ENCODE measurements around the gene CALR. TPM values are rescaled to one million over a fixed set of nuclear protein-coding genes. Genes with fewer than 3 reads are reported as not detected.

Gene CALR
- total RNA-seq, 1 experiment from 2014 or later: 992 TPM

DNA sequence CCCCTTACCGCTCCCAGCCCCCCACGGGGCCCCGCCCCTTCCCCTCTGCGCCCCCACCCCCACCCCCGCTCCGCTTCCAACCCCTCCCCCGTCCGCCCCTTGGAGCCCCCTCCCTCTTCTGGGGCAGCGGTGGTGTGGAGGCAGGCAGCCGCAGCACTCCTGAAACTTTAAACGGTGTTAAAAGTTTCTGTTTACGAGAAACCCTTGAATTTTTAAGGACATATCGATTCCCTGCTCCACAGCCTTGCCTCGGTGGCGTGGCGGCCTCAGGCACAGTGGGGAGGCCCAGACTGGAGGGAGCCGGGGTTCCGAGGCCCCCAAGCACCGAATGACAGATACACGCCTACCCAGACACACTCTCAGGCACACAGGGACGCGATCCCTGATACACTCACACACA lies 52.0 kb downstream of the CALR start:
- in situ Hi-C loops (cut with HindIII; ENCODE audit: low pct_unique_long_range_greater_than_20kb, low sequenced_read_pairs): no loop called here
- no peak for DNase-seq (ENCODE audit: low read depth)

DNA sequence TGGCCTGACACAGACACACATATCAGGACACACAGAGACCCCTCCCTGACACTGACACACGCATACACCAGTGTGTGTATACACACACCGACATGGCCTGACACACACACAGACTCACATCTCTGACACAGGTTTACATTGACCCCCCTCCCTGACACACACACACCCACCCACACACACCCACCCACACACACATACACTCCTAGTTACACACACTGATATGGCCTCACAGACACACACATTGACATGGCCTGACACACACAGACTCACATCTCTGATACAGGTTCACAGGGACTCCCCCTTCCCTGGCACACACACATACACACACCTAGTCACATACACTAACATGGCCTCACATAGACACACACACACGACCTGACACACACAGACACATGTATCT lies 52.4 kb downstream of the CALR start:
- in situ Hi-C loops (cut with HindIII; ENCODE audit: low pct_unique_long_range_greater_than_20kb, low sequenced_read_pairs): no loop called here
- DNase-seq (ENCODE audit: low read depth): no peak

DNA sequence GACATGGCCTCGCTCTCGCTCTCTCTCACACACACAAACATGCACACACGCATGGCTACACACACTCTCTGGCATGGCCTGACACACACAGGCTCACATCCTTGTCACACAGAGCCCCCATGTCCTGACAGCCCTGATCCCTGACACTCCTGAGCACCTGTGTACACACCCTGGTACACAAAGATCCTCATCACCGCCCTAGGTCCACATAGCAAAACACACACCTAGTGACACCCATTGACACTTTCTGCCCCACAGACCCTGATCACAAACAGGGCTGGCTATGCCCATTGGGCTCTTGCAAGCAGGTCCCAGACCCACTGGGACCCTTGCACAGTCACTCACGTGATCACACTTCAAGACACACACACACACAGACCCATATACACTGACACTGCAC lies 52.9 kb downstream of the CALR start:
- in situ Hi-C loops (cut with HindIII; ENCODE audit: low pct_unique_long_range_greater_than_20kb, low sequenced_read_pairs): no loop called here
- no peak for DNase-seq (ENCODE audit: low read depth)

DNA sequence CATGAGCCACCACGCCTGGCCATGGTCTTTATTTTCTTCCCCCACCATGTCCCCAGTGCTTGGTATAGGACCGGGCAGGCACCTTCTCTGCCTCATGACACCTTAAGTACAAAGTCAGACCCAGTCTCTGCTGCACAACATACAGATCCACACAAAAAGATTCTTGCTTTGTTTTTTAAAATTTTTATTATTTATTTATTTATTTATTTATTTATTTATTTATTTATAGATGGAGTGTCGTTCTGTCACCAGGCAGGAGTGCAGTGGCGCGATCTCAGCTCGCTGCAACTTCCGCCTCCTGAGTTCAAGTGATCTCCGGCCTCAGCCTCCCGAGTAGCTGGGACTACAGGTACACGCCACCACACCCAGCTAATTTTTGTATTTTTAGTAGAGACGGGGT lies 54.3 kb downstream of the CALR start:
- in situ Hi-C loops (cut with HindIII; ENCODE audit: low pct_unique_long_range_greater_than_20kb, low sequenced_read_pairs): no loop called here
- no peak for DNase-seq (ENCODE audit: low read depth)

DNA sequence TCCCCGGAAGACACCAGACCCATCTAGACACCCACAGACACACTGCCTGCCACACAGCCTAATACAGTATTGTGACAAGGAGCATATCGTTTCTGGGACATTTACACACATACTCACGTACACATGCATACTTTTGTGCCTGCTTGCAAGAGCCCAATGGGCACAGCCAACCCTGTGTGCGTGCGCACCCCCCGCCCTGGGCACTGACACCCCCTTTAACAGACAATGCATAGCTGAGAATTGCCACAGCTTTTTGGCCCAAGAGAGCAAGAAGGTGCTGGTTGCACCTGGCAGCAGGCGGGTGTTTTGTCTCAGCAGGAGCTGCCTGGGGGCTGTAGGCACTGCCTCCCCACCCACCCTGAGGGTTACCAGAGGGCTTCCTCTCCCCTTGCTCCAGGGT lies 55.2 kb downstream of the CALR start:
- in situ Hi-C loops (cut with HindIII; ENCODE audit: low pct_unique_long_range_greater_than_20kb, low sequenced_read_pairs): no loop called here

More for the DNA sequence above, 55.2 kb downstream of the CALR start:
- DNase-seq (ENCODE audit: low read depth): no peak

Other genes with a start within 250 kb of the CALR start
- 43.4 and 44.8 TPM in 2 replicates for gene FBXW9, start 242.0 kb upstream of the CALR start, total RNA-seq (2014; rRNA removed; shearing (Covaris generic); ENCODE audit: low replicate concordance)
- gene TNPO2, start 214.7 kb upstream of the CALR start, total RNA-seq (2014; rRNA removed; shearing (Covaris generic); ENCODE audit: low replicate concordance): 35.2 and 39.7 TPM in 2 replicates
- 607 and 626 TPM in 2 replicates for gene TRIR, start 203.9 kb upstream of the CALR start, total RNA-seq (2014; rRNA removed; shearing (Covaris generic); ENCODE audit: low replicate concordance)
- 210 and 211 TPM in 2 replicates for gene GET3, start 201.1 kb upstream of the CALR start, total RNA-seq (2014; rRNA removed; shearing (Covaris generic); ENCODE audit: low replicate concordance)
- not detected in 2 replicates for gene BEST2, start 186.8 kb upstream of the CALR start, total RNA-seq (2014; rRNA removed; shearing (Covaris generic); ENCODE audit: low replicate concordance)
- gene HOOK2, start 163.1 kb upstream of the CALR start, total RNA-seq (2014; rRNA removed; shearing (Covaris generic); ENCODE audit: low replicate concordance): 17.8 and 18.1 TPM in 2 replicates
- 63.3 and 74.5 TPM in 2 replicates for gene JUNB, start 147.1 kb upstream of the CALR start, total RNA-seq (2014; rRNA removed; shearing (Covaris generic); ENCODE audit: low replicate concordance)
- gene PRDX2, start 136.8 kb upstream of the CALR start, total RNA-seq (2014; rRNA removed; shearing (Covaris generic); ENCODE audit: low replicate concordance): not detected in 2 replicates
- not detected in 2 replicates for gene THSD8, start 136.5 kb upstream of the CALR start, total RNA-seq (2014; rRNA removed; shearing (Covaris generic); ENCODE audit: low replicate concordance)
- 94.5 and 126 TPM in 2 replicates for gene RNASEH2A, start 132.0 kb upstream of the CALR start, total RNA-seq (2014; rRNA removed; shearing (Covaris generic); ENCODE audit: low replicate concordance)
- gene RTBDN, start 104.0 kb upstream of the CALR start, total RNA-seq (2014; rRNA removed; shearing (Covaris generic); ENCODE audit: low replicate concordance): not detected in 2 replicates
- gene MAST1, start 100.1 kb upstream of the CALR start, total RNA-seq (2014; rRNA removed; shearing (Covaris generic); ENCODE audit: low replicate concordance): 1.8 and 20.8 TPM in 2 replicates
- gene DNASE2, start 57.2 kb upstream of the CALR start, total RNA-seq (2014; rRNA removed; shearing (Covaris generic); ENCODE audit: low replicate concordance): 68.6 and 83.9 TPM in 2 replicates
- gene KLF1, start 51.4 kb upstream of the CALR start, total RNA-seq (2014; rRNA removed; shearing (Covaris generic); ENCODE audit: low replicate concordance): 3.5 TPM in 1 of 2 replicates, not detected in the other
- gene GCDH, start 47.4 kb upstream of the CALR start, total RNA-seq (2014; rRNA removed; shearing (Covaris generic); ENCODE audit: low replicate concordance): 38.0 and 66.1 TPM in 2 replicates
- 4.0 TPM in 2 replicates for gene SYCE2, start 19.3 kb upstream of the CALR start, total RNA-seq (2014; rRNA removed; shearing (Covaris generic); ENCODE audit: low replicate concordance)
- 100 and 120 TPM in 2 replicates for gene FARSA, start 4.9 kb upstream of the CALR start, total RNA-seq (2014; rRNA removed; shearing (Covaris generic); ENCODE audit: low replicate concordance)
- 211 and 217 TPM in 2 replicates for gene RAD23A, start 7.3 kb downstream of the CALR start, total RNA-seq (2014; rRNA removed; shearing (Covaris generic); ENCODE audit: low replicate concordance)
- 102 and 117 TPM in 2 replicates for gene GADD45GIP1, start 18.6 kb downstream of the CALR start, total RNA-seq (2014; rRNA removed; shearing (Covaris generic); ENCODE audit: low replicate concordance)
- not detected in 2 replicates for gene DAND5, start 31.0 kb downstream of the CALR start, total RNA-seq (2014; rRNA removed; shearing (Covaris generic); ENCODE audit: low replicate concordance)
- 1.2 and 4.5 TPM in 2 replicates for gene NFIX, start 56.9 kb downstream of the CALR start, total RNA-seq (2014; rRNA removed; shearing (Covaris generic); ENCODE audit: low replicate concordance)
- not detected in 2 replicates for gene LYL1, start 164.2 kb downstream of the CALR start, total RNA-seq (2014; rRNA removed; shearing (Covaris generic); ENCODE audit: low replicate concordance)
- gene TRMT1, start 178.1 kb downstream of the CALR start, total RNA-seq (2014; rRNA removed; shearing (Covaris generic); ENCODE audit: low replicate concordance): 107 and 166 TPM in 2 replicates
- 59.3 and 86.8 TPM in 2 replicates for gene NACC1, start 179.7 kb downstream of the CALR start, total RNA-seq (2014; rRNA removed; shearing (Covaris generic); ENCODE audit: low replicate concordance)
- gene STX10, start 211.8 kb downstream of the CALR start, total RNA-seq (2014; rRNA removed; shearing (Covaris generic); ENCODE audit: low replicate concordance): 172 and 177 TPM in 2 replicates
- 29.3 and 37.1 TPM in 2 replicates for gene IER2, start 211.8 kb downstream of the CALR start, total RNA-seq (2014; rRNA removed; shearing (Covaris generic); ENCODE audit: low replicate concordance)

Data from Caki2 (cell line).